Astrocyte of the spinal cord (primary cell): ENCODE data around the gene DENND5B.

Experiments
- DNase-seq: peaks from one replicate; pipeline ENCODE4 v3.0.0; 2011; ENCODE audit warnings: low read depth, low spot score
- H3K4me3 ChIP-seq: 2 replicates; pipeline ENCODE4 v1.5.1; 2011; ENCODE audit warnings: low read depth, mild to moderate bottlenecking, low read length, moderate library complexity
- in situ Hi-C: cut with HindIII; loops from 2 replicates; pipeline ENCODE4 v1.10.0; 2017; ENCODE audit warnings: low sequenced_read_pairs
- TF ChIP-seq, protein P1 (sequence below): IDR thresholded peaks from 2 replicates; pipeline ENCODE4 v1.5.1; 2012; ENCODE audit warnings: low read depth, mild to moderate bottlenecking, low read length, inconsistent platforms

Gene DENND5B

DNA sequence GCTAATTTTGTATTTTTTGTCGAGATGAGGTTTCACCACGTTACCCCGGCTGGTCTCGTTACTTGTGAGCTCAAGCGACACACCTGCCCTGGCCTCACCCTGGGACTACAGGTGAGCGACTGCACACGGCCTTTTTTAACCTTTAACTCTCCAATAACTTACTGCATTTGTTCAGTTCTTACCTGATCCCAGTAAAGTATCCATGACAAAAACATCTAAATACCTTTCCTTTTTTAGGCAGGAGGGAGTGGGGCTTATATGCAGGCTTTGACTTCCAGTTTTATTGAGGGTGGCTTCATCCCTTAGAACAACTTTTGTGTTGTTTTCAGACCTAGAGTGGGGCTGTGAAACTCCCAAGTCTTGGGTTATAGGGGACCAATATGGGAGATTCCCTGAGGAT lies 68.3 kb downstream of the DENND5B start:
- DNase-seq: no peak
- in situ Hi-C loops: no loop called here
- H3K4me3 ChIP-seq: no peak overlapping the region
- TF ChIP-seq, protein P1, sequence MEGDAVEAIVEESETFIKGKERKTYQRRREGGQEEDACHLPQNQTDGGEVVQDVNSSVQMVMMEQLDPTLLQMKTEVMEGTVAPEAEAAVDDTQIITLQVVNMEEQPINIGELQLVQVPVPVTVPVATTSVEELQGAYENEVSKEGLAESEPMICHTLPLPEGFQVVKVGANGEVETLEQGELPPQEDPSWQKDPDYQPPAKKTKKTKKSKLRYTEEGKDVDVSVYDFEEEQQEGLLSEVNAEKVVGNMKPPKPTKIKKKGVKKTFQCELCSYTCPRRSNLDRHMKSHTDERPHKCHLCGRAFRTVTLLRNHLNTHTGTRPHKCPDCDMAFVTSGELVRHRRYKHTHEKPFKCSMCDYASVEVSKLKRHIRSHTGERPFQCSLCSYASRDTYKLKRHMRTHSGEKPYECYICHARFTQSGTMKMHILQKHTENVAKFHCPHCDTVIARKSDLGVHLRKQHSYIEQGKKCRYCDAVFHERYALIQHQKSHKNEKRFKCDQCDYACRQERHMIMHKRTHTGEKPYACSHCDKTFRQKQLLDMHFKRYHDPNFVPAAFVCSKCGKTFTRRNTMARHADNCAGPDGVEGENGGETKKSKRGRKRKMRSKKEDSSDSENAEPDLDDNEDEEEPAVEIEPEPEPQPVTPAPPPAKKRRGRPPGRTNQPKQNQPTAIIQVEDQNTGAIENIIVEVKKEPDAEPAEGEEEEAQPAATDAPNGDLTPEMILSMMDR: no peak

DNA sequence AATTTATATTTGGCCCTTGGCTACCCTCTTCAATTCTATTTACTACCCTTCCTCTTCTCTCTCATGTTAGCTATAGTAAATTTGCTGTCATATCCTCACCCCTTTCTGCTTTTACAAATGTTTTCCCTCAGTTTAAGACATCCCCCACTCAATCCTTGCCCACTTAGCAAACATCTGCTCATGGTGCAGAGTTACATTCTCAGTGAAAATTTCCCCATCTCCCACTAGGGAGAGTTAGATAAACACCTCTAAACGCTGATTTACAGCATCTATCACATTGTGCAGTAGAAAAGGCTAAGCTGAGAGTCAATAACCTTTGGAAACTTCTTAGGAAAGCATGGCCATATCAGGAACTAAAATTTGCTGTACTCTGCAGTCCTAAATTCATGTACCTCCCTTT lies 69.0 kb downstream of the DENND5B start:
- peak; percentile 33 for DNase-seq
- no peak overlapping the region for H3K4me3 ChIP-seq
- TF ChIP-seq, protein P1: peak; percentile 5
- in situ Hi-C loops: no loop called here

GRCh38 chr12:31519511-31519910 lies 71.4 kb downstream of the DENND5B start:
- TF ChIP-seq, protein P1: no peak
- in situ Hi-C loops: no loop called here
- no peak for DNase-seq
- H3K4me3 ChIP-seq: no peak overlapping the region

GRCh38 chr12:31518680-31519227 lies 72.2 kb downstream of the DENND5B start:
- TF ChIP-seq, protein P1: no peak
- DNase-seq: peak; percentile 100
- no peak overlapping the region for H3K4me3 ChIP-seq
- in situ Hi-C loops: no loop called here

GRCh38 chr12:31517994-31518393 lies 72.9 kb downstream of the DENND5B start:
- in situ Hi-C loops: no loop called here
- peak; percentile 56 for DNase-seq
- TF ChIP-seq, protein P1: no peak

DNA sequence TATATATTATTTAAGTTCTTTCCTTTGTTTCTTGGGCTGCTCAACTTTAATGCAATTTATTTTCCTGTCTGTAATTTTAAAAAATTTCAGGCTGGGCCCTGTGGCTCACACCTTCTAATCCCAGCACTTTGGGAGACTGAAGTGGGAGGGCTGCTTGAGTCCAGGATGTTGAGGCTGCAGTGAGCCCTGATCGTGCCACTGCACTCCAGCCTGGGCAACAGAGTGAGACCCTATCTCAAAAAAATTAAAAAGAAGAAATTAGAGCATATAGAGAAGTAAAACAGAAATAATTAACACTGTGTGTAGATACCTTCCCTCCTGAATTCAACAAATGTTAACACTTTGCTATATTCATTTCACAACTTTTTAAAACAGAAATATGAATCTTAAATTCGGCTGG lies 74.2 kb downstream of the DENND5B start:
- TF ChIP-seq, protein P1: no peak
- no peak for DNase-seq
- in situ Hi-C loops: no loop called here
- H3K4me3 ChIP-seq: no peak overlapping the region

More at GRCh38 chr12:31517994-31518393, 72.9 kb downstream of the DENND5B start:
- H3K4me3 ChIP-seq: no peak overlapping the region
